ENCODE measurements around the gene ROCK2.
A peak's percentile ranks its signal among the peaks of the same experiment; 100 is the strongest.

Gene ROCK2

DNA sequence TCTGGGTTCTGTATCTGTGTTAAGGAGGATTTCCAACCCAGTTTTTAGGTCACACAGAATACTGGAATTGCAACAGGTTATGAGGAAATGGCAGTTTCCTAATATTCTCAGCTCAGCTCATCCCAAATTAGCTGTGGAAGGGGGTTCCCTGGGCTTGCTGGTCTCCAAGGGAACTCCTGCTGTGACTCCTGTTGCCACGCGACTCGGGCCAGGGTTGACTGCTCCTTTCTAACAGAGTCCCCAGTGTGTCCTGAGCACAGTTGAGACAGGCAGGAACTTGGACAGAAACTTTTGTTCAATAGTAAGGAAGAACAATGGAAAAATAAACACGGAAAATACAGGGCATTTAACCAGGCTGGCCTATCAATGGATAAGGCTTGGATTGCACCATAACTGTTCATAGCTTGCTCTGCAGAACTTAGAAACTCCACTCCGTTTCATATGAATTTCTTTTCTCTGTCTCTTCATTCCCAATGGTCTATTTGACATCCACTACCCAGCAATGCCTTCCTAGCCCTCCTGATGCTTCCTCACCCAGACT, 3.8 kb upstream of the ROCK2 start:
- Histone ChIP-seq H3K4me3 (no peak overlapping the region), H3K27ac (no peak overlapping the region)
- no peak for TF ChIP-seq CTCF (IDR thresholded peaks at IDR 0.05)
- no peak for DNase-seq (ENCODE audit: low spot score)

DNA sequence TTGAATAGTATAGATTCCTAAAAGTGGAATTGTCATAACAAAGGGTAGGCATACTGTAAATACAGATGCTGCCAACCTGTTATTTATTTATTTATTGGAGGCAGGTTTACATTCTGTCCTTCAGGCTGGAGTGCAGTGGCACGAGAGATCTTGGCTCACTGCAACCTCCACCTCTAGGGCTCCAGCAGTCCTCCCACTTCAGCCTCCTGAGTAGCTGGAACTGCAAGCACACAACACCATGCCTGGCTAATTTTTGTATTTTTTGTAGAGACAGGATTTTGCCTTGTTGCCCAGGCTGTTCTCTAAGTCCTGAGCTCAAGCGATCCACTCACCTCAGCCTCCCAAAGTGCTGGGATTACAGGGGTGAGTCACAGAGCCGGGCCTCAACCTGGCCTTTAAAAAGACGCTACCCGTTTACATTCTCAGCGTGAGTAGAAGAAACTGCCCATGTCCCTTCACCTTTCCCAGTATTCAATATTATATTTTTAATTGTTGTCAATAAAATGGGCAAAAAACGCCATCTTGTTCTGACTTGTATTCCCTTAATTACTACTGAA, 3.0 kb upstream of the ROCK2 start:
- H3K4me3 ChIP-seq, result no peak overlapping the region
- TF ChIP-seq CTCF (IDR thresholded peaks at IDR 0.05), result no peak
- DNase-seq (ENCODE audit: low spot score), result no peak
- no peak overlapping the region for H3K27ac ChIP-seq

DNA sequence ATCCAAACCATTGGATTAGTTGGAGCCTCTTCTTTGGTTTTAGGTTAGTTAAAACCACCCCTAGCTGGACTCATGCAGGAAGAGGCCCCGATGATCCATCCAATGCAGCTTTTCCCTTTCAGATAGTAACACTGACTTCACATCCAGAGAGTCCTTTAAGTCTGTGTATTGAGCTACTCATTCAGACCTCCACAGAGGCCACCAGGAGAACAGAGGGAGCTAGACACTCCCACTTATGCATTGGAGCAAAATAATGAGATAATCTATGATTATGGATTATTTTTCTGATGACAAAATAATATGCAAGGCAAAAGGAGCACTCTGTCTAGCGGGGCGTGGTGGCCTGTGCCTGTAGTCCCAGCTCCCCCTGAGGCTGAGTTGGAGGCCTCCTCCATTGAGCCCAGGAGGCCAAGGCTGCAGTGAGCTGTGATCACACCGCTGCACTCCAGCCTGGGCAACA, 1.6 kb upstream of the ROCK2 start:
- TF ChIP-seq CTCF (IDR thresholded peaks at IDR 0.05), result no peak
- Histone ChIP-seq H3K27ac (peak overlapping the region; percentile 96), H3K4me3 (no peak overlapping the region)
- DNase-seq (ENCODE audit: low spot score), result no peak

DNA sequence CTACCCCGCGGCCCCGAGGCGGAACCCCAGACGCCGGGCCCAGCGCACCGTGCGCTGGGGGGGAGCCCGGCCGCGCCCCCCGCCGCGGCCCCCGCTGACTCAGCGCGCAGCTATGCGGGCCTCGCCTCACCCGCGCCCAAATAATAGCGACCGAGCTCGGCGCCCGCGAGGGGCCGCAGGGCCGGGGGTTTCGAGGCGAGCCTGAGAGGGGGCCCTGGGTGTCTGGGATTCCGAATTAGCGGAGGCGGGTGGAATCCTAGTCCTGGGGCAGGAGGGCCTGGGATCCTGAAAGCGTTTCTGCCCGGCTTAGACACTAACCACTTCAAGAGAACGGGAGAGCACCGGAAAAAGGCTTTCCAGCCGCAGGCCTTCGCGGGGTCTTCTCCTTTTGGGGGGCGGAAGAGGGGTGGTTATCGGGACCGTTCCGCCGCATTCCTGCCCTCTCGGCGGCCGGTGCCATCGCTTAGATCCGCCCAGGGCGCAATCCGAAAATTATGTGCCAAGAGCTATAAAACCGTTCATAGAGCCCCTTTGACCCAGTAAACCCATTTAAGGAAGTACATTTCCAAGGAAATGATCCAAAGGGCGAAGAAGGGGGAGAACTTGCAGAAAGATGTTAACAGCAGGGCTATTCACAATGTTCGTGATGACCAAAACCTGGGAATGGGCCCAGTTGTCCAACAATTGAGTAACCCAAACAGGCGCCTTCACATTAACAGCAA, 681 bp upstream of the ROCK2 start:
- no peak for TF ChIP-seq CTCF (IDR thresholded peaks at IDR 0.05)
- Histone ChIP-seq H3K27ac (peak overlapping the region; percentile 96), H3K4me3 (peak overlapping the region; percentile 94)
- DNase-seq (ENCODE audit: low spot score), result peak; percentile 87

DNA sequence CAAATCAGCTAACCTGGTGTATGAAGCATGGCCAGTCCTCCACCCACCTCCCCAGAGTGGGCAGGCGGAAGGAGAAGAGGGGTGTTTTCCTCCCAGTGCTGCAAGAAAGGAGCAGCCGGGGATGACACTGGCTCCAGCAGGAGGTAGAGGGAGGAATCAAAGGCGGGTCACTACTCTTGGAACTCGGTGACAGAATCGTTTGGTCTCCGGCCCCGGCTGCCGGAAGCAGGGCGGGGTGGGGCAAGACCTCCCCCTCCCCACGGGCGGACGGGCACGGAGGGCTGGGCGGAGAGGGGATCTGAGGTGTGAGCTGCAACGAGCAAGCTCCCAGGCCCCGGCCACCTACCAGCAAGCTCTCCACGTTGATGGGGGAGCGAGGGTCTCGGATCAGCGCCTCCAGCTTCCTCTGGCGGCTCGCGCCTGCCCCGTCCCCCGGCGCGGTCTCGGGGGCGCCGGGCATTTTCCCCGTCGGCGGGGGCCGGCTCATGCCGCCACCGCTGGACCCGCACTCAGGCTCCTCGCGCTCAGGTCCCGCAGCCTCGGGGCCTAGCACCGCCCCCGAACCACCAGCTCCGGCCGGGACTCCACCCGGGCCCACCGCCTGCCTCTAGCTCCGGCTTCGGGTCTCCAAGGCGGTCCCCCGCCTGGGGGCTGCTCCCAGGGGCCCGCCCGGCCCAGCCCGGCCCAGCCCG, 640 bp downstream of the ROCK2 start:
- Histone ChIP-seq H3K4me3 (peak overlapping the region; percentile 94), H3K27ac (peak overlapping the region; percentile 96)
- peak; percentile 78 for DNase-seq (ENCODE audit: low spot score)
- no peak for TF ChIP-seq CTCF (IDR thresholded peaks at IDR 0.05)

DNA sequence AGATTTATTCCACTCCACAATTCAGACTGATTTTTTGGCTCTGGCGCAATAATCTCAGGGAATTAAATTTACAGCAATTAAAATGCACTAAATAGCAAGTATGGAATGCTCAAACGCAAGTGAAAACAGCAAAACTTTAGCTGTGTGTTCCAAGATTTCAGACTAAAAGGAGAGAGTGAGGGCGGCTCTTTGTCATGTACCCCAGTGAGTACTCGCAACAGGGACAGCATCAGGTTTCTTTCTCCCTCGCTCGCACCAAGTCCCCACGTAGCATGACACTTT, 1.1 kb downstream of the ROCK2 start:
- H3K4me3 ChIP-seq, result peak overlapping the region; percentile 94
- TF ChIP-seq CTCF (IDR thresholded peaks at IDR 0.05), result no peak
- DNase-seq (ENCODE audit: low spot score), result no peak
- H3K27ac ChIP-seq, result peak overlapping the region; percentile 96

Measured in coronary artery (tissue), 2 donors.